Heart right ventricle (tissue), 16 donors: ENCODE results near the gene GABPB1. TPM values are rescaled to one million over a fixed set of nuclear protein-coding genes. Genes with fewer than 3 reads are reported as not detected.
"Not testable (repeated sequence)": the region's sequence is repeated elsewhere in the genome, so short reads cannot be mapped to it uniquely, and the experiment has no call there.

ENCODE experiments used
- ATAC-seq, 8 donors: fragments of 200-7000 bp; cut with Tn5 transposase; one replicate each; pipeline ENCODE4 v1.9.1; 2020; ENCODE audit warnings: mild to moderate bottlenecking in 8 of 8, moderate library complexity in 8 of 8, moderate number of reproducible peaks in 1 of 8
- DNase-seq, 2 donors: peaks; one replicate each; pipeline ENCODE4 v3.0.0-alpha.2; 2020
- H3K27ac ChIP-seq, 10 donors: fragments of 200-600 bp; sonication (generic) in 2 of 10; one replicate each; pipeline versions ENCODE4 v1.5.0 to v1.8.0; 2020 to 2022; ENCODE audit warnings: mild to moderate bottlenecking in 3 of 10
- H3K27me3 ChIP-seq, 7 donors: fragments of 200-600 bp; one replicate each; pipeline ENCODE4 v1.8.0; 2021 to 2022; ENCODE audit warnings: mild to moderate bottlenecking in 2 of 7
- H3K36me3 ChIP-seq, 9 donors: fragments of 200-600 bp; sonication (generic) in 1 of 9; one replicate each; pipeline versions ENCODE4 v1.5.0 to v1.8.0; 2020 to 2022; ENCODE audit warnings: mild to moderate bottlenecking in 2 of 9
- H3K4me1 ChIP-seq, 9 donors: fragments of 200-600 bp; sonication (generic) in 1 of 9; one replicate each; pipeline versions ENCODE4 v1.5.0 to v1.8.0; 2020 to 2022; ENCODE audit warnings: mild to moderate bottlenecking in 4 of 9
- H3K4me3 ChIP-seq, 10 donors: fragments of 200-600 bp; sonication (generic) in 2 of 10; one replicate each; pipeline versions ENCODE4 v1.5.0 to v1.8.0; 2020 to 2022; ENCODE audit warnings: mild to moderate bottlenecking in 7 of 10, moderate library complexity in 2 of 10
- H3K9me3 ChIP-seq, 11 donors: fragments of 200-600 bp in 10 of 11; sonication (generic) in 2 of 11; one replicate each; pipeline versions ENCODE4 v1.5.0 to v1.8.0; 2013 to 2022; ENCODE audit warnings: mild to moderate bottlenecking in 2 of 11, control low read depth in 1 of 11, moderate library complexity in 1 of 11
- CTCF ChIP-seq, 9 donors: fragments of 200-600 bp; sonication (generic) in 2 of 9; IDR thresholded peaks; one replicate each; pipeline versions ENCODE4 v1.5.0 to v1.8.0; 2021 to 2022; ENCODE audit warnings: antibody characterized with exemption in 9 of 9, mild to moderate bottlenecking in 5 of 9, moderate library complexity in 1 of 9
- WGBS, 2 donors: extraction: QIAGEN DNeasy Blood & Tissue Kit; methylation state at CpG; one replicate each; pipeline ENCODE4 v1.1.7; 2013; ENCODE audit warnings: inconsistent platforms in 1 of 2; 5-methylcytosine and 5-hydroxymethylcytosine counted together
- intact Hi-C, 10 donors: fragments of 100-400 bp; cut with DNase I; formaldehyde crosslinking; loops; one replicate each; pipeline versions ENCODE4 v1.11.1 to v1.14.2; 2022
- polyA plus RNA-seq, 2 donors: library from polyadenylated mRNA; stranded (reverse); fragments of 200-250 nt; gene quantifications; one replicate each; pipeline ENCODE4 v1.2.3, GENCODE V29; 2013
- total RNA-seq, 10 donors: library from RNA; stranded (reverse); fragmentation: NEBNext Ultra II Directional in 3 of 10; extraction: Animal tissue kit (Norgen Biotek cat#: 25700) in 3 of 10; gene quantifications; one replicate each; pipeline versions ENCODE4 v1.2.1 to v1.2.4, GENCODE V29; 2021 to 2023
- donor health status: Arrhythmogenic right ventricular cardiomyopathy.
- donor health status: ischemic (EF 13 %, LVEDD 7.1; RV severe dilation, severe dysfunction).
- donor health status: healthy with polysubstance abuse.
- donor health status: DM: no; HTN: yes; CAD: no.
- donor health status: DM: no; HTN: no; CAD: no.
- donor health status: ischemic (EF 25% LVEDD 6.9; RV normal size, moderate dysfunction).
- donor health status: ischemic (EF 25% LVEDD 5.7; RV mildly dilated, moderate dysfunction).
- donor health status: healthy.
- donor health status: DM: yes; HTN: yes; CAD: no.
- donor health status: Ischemic cardiomyopathy.
- donor health status: ischemic (EF 35%, LVEDD 5.7; RV mildly dilated, moderate dysfunction).
- donor health status: nonischemic (EF 11% LVEDD 7.7; RV severe dilation, severe dysfunction).
- donor health status: DM: yes; HTN: yes; CAD: no.
- donor health status: PGD.
- donor health status: ischemic (EF 29% LVEDD 5.4; RV normal size, mild dysfunction).
- donor health status: nonischemic (EF 23%, LVEDD 6.1; RV moderate dilation, normal function).

GABPB1 gene
- total and polyA plus RNA-seq, 12 donors = 5.3 to 12.6 (median 8.5) TPM

GRCh38 chr15:50380089-50380488 is 25.1 kb upstream of the GABPB1 start:
- ATAC-seq = no peak
- no peak overlapping the region for H3K27ac ChIP-seq
- no peaks in the 10 kb centered on the region for H3K27me3 ChIP-seq
- TF ChIP-seq CTCF (IDR thresholded peaks at IDR 0.05) = no peak
- DNase-seq = no peak
- H3K36me3 ChIP-seq = no peaks in the 10 kb centered on the region
- 35 to 43% methylated on average over 1 of the region's 1 CpG for WGBS, 2 donors
- H3K9me3 ChIP-seq = no peaks in the 10 kb centered on the region
- no peak overlapping the region for H3K4me3 ChIP-seq
- no peaks in the 10 kb centered on the region for H3K4me1 ChIP-seq
- intact Hi-C loops = no loop called here

GRCh38 chr15:50379413-50379812 is 24.4 kb upstream of the GABPB1 start:
- intact Hi-C loops, H3K4me3 ChIP-seq, DNase-seq, H3K36me3 ChIP-seq, H3K27me3 ChIP-seq, ATAC-seq, H3K27ac ChIP-seq, H3K9me3 ChIP-seq, H3K4me1 ChIP-seq: not testable (repeated sequence)
- WGBS, 2 donors = 95% methylated on average over 7 of the region's 7 CpGs

GRCh38 chr15:50378776-50379175 is 23.8 kb upstream of the GABPB1 start:
- intact Hi-C loops = no loop called here
- TF ChIP-seq CTCF (IDR thresholded peaks at IDR 0.05) = no peak
- Histone ChIP-seq H3K36me3 (no peaks in the 10 kb centered on the region), H3K9me3 (no peaks in the 10 kb centered on the region), H3K4me1 (no peaks in the 10 kb centered on the region), H3K4me3 (no peak overlapping the region), H3K27me3 (no peaks in the 10 kb centered on the region), H3K27ac (no peak overlapping the region)
- DNase-seq = no peak
- no peak for ATAC-seq
- 91 to 100% methylated on average over 1 of the region's 1 CpG for WGBS, 2 donors

- no peak for TF ChIP-seq CTCF (IDR thresholded peaks at IDR 0.05)
- DNase-seq (no peak), ATAC-seq (no peak)
- no peaks in the 10 kb centered on the region for H3K27me3 ChIP-seq
- no peaks in the 10 kb centered on the region for H3K36me3 ChIP-seq
- WGBS, 2 donors = 63 to 76% methylated on average over 3 of the region's 3 CpGs
- no peaks in the 10 kb centered on the region for H3K9me3 ChIP-seq
- no peak overlapping the region for H3K27ac ChIP-seq
- H3K4me1 ChIP-seq = no peaks in the 10 kb centered on the region
- H3K4me3 ChIP-seq = no peak overlapping the region
- intact Hi-C loops = no loop called here
Measured at GRCh38 chr15:50377867-50378751, 23.1 kb upstream of the GABPB1 start.

- intact Hi-C loops = not testable (repeated sequence)
- WGBS, 2 donors = 95% methylated on average over 8 of the region's 8 CpGs
Measured at GRCh38 chr15:50369564-50369963, 14.6 kb upstream of the GABPB1 start.

More at GRCh38 chr15:50369564-50369963, 14.6 kb upstream of the GABPB1 start:
- not testable (repeated sequence) for H3K9me3 ChIP-seq, ATAC-seq, H3K4me1 ChIP-seq, H3K27me3 ChIP-seq, DNase-seq, H3K4me3 ChIP-seq, H3K27ac ChIP-seq
- H3K36me3 ChIP-seq = peaks cover 0 to 30% (median 0%) of the 10 kb centered on the region in 9 donors
